Liver (tissue), 9 donors: ENCODE measurements around the gene LITAFD. TPM values are rescaled to one million over a fixed set of nuclear protein-coding genes. Genes with fewer than 3 reads are reported as not detected.

Source experiments
- DNase-seq: peaks from one replicate; pipeline ENCODE4 v3.0.0-alpha.2; 2017; ENCODE audit warnings: low spot score
- H3K27ac ChIP-seq, 2 donors: one replicate each; pipeline ENCODE4 v1.7.0; 2013; ENCODE audit warnings: inconsistent platforms in 2 of 2, low read length in 2 of 2, control low read depth in 1 of 2, low read depth in 1 of 2, mild to moderate bottlenecking in 1 of 2
- H3K27me3 ChIP-seq, 4 donors: one replicate each; pipeline versions ENCODE4 v1.6.1 to v1.7.0; 2013; ENCODE audit warnings: low read length in 3 of 4, inconsistent platforms in 1 of 4, mild to moderate bottlenecking in 1 of 4, moderate library complexity in 1 of 4; ENCODE audit not compliant: control insufficient read depth in 4 of 4, insufficient read depth in 4 of 4
- H3K36me3 ChIP-seq, 4 donors: one replicate each; pipeline versions ENCODE4 v1.6.1 to v1.7.0; 2013; ENCODE audit warnings: low read length in 3 of 4, mild to moderate bottlenecking in 3 of 4, low read depth in 1 of 4, moderate library complexity in 1 of 4; ENCODE audit not compliant: control insufficient read depth in 4 of 4, insufficient read depth in 3 of 4
- H3K4me1 ChIP-seq, 4 donors: one replicate each; pipeline versions ENCODE4 v1.6.1 to v1.7.0; 2013; ENCODE audit warnings: low read length in 3 of 4, mild to moderate bottlenecking in 3 of 4, moderate library complexity in 1 of 4; ENCODE audit not compliant: control insufficient read depth in 4 of 4, insufficient read depth in 4 of 4
- H3K4me3 ChIP-seq, 3 donors: one replicate each; pipeline versions ENCODE4 v1.6.1 to v1.7.0; 2013; ENCODE audit warnings: low read length in 3 of 3, control low read depth in 1 of 3, low read depth in 1 of 3, mild to moderate bottlenecking in 1 of 3
- H3K9ac ChIP-seq, 2 donors: one replicate each; pipeline ENCODE4 v1.7.0; 2013; ENCODE audit warnings: low read length in 2 of 2, mild to moderate bottlenecking in 2 of 2, moderate library complexity in 2 of 2, control low read depth in 1 of 2, low read depth in 1 of 2
- H3K9me3 ChIP-seq, 4 donors: one replicate each; pipeline versions ENCODE4 v1.6.1 to v1.7.0; 2013; ENCODE audit warnings: low read length in 3 of 4; ENCODE audit not compliant: control insufficient read depth in 4 of 4
- EGR1 ChIP-seq, 2 donors: IDR thresholded peaks; 2 replicates each; pipeline ENCODE4 v1.6.1; 2016 to 2018; ENCODE audit warnings: antibody characterized with exemption in 2 of 2, low read depth in 2 of 2
- FOXA1 ChIP-seq: IDR thresholded peaks from 2 replicates; pipeline ENCODE4 v1.6.1; 2016; ENCODE audit warnings: antibody characterized with exemption
- FOXA2 ChIP-seq: IDR thresholded peaks from 2 replicates; pipeline ENCODE4 v1.6.1; 2016; ENCODE audit warnings: antibody characterized with exemption
- GABPA ChIP-seq, 2 donors: IDR thresholded peaks in 1 of 2; conservative IDR thresholded peaks in 1 of 2; 2 replicates each; pipeline ENCODE4 v1.6.1; 2016; ENCODE audit warnings: antibody characterized with exemption in 2 of 2, mild to moderate bottlenecking in 1 of 2, moderate library complexity in 1 of 2
- HNF4A ChIP-seq, 2 donors: conservative IDR thresholded peaks; 2 replicates each; pipeline ENCODE4 v1.6.1; 2016; ENCODE audit warnings: antibody characterized with exemption in 2 of 2, mild to moderate bottlenecking in 2 of 2
- HNF4G ChIP-seq: IDR thresholded peaks from 2 replicates; pipeline ENCODE4 v1.6.1; 2016; ENCODE audit warnings: antibody characterized with exemption
- JUND ChIP-seq, 2 donors: IDR thresholded peaks; 2 replicates each; pipeline ENCODE4 v1.6.1; 2016; ENCODE audit warnings: antibody characterized with exemption in 2 of 2
- NR2F2 ChIP-seq: IDR thresholded peaks from 2 replicates; pipeline ENCODE4 v1.6.1; 2016; ENCODE audit warnings: antibody characterized with exemption
- RAD21 ChIP-seq, 2 donors: IDR thresholded peaks; 2 replicates each; pipeline ENCODE4 v1.6.1; 2016; ENCODE audit warnings: antibody characterized with exemption in 2 of 2, mild to moderate bottlenecking in 2 of 2
- RXRA ChIP-seq, 2 donors: IDR thresholded peaks; 2 replicates each; pipeline ENCODE4 v1.6.1; 2017 to 2018; ENCODE audit warnings: antibody characterized with exemption in 2 of 2, mild to moderate bottlenecking in 1 of 2
- SP1 ChIP-seq: IDR thresholded peaks from 2 replicates; pipeline ENCODE4 v1.6.1; 2018; ENCODE audit warnings: antibody characterized with exemption, mild to moderate bottlenecking
- TAF1 ChIP-seq: conservative IDR thresholded peaks from 2 replicates; pipeline ENCODE4 v1.6.1; 2016; ENCODE audit warnings: antibody characterized with exemption, mild to moderate bottlenecking
- YY1 ChIP-seq: IDR thresholded peaks from 2 replicates; pipeline ENCODE4 v1.6.1; 2016; ENCODE audit warnings: antibody characterized with exemption, mild to moderate bottlenecking
- WGBS: extraction: QIAGEN DNeasy Blood & Tissue Kit; methylation state at CpG from one replicate; pipeline ENCODE4 v1.1.7; 2013; 5-methylcytosine and 5-hydroxymethylcytosine counted together
- polyA plus RNA-seq, 2 donors: library from polyadenylated mRNA; stranded (reverse) in 1 of 2; unstranded in 1 of 2; fragments of 200-250 nt in 1 of 2; fragments of >200 nt in 1 of 2; fragmentation: Nextera tagmentation in 1 of 2; extraction: Ambion mirVana in 1 of 2; gene quantifications; one replicate each; pipeline versions ENCODE4 v1.2.1 to v1.2.3, GENCODE V29; 2013 to 2015
- total RNA-seq, 2 donors: library from RNA; depleted of rRNA; stranded (reverse); fragments of >200 nt; gene quantifications; one replicate each; pipeline ENCODE4 v1.2.3, GENCODE V29; 2014
- TF ChIP-seq, protein P1 (sequence below): fragments of 150-350 bp; IDR thresholded peaks from 2 replicates; pipeline ENCODE4 v1.5.1; 2017; ENCODE audit warnings: improper control_type of control experiment, low read depth, low read length; ENCODE audit not compliant: missing input control
- TF ChIP-seq, protein P2 (sequence below): IDR thresholded peaks from 2 replicates; pipeline ENCODE4 v1.6.1; 2016; ENCODE audit warnings: antibody characterized with exemption
- TF ChIP-seq, protein P3 (sequence below): IDR thresholded peaks from 2 replicates; pipeline ENCODE4 v1.6.1; 2016; ENCODE audit warnings: antibody characterized with exemption
- TF ChIP-seq, protein P4 (sequence below): IDR thresholded peaks from 2 replicates; pipeline ENCODE4 v1.6.1; 2016; ENCODE audit warnings: antibody characterized with exemption
- TF ChIP-seq, protein P5 (sequence below): IDR thresholded peaks from 2 replicates; pipeline ENCODE4 v1.6.1; 2016; ENCODE audit warnings: antibody characterized with exemption, mild to moderate bottlenecking
- donor health status: healthy.
- donor health status: healthy.
- donor health status: healthy.
- donor health status: healthy.
- donor health status: healthy.

The LITAFD gene
- total and polyA plus RNA-seq, 4 donors: not detected

DNA sequence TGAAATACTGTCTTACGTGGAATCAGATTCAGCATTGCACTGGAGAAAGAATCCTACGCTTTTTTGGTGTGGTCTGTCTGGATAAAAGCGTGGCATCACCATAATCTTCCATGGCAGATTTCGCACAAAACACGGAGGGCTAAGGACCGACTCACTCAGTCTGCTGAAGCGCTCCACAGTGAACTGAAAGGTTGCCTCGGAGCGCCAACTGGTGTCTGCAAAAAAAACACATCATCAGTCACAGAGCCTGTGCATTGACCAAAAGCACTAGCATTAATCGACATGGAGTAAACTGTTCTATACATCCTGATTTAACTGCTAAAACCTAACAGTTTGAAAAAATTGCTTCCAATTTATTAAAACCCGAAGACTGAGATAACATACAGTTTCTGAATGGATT lies 41.0 kb downstream of the LITAFD start:
- H3K9me3 ChIP-seq: no peaks in the 10 kb centered on the region
- DNase-seq: no peak
- H3K27me3 ChIP-seq: no peaks in the 10 kb centered on the region
- peaks cover 2 to 44% (median 36%) of the 10 kb centered on the region in 4 donors for H3K36me3 ChIP-seq
- TF ChIP-seq HNF4A (conservative IDR thresholded peaks at IDR 0.05) (no peak), TAF1 (no peak), EGR1 (IDR thresholded peaks at IDR 0.05; ENCODE audit: low read depth in 2 of 2) (no peak)
- TF ChIP-seq, protein P1, sequence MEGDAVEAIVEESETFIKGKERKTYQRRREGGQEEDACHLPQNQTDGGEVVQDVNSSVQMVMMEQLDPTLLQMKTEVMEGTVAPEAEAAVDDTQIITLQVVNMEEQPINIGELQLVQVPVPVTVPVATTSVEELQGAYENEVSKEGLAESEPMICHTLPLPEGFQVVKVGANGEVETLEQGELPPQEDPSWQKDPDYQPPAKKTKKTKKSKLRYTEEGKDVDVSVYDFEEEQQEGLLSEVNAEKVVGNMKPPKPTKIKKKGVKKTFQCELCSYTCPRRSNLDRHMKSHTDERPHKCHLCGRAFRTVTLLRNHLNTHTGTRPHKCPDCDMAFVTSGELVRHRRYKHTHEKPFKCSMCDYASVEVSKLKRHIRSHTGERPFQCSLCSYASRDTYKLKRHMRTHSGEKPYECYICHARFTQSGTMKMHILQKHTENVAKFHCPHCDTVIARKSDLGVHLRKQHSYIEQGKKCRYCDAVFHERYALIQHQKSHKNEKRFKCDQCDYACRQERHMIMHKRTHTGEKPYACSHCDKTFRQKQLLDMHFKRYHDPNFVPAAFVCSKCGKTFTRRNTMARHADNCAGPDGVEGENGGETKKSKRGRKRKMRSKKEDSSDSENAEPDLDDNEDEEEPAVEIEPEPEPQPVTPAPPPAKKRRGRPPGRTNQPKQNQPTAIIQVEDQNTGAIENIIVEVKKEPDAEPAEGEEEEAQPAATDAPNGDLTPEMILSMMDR: no peak
- TF ChIP-seq, protein P2, sequence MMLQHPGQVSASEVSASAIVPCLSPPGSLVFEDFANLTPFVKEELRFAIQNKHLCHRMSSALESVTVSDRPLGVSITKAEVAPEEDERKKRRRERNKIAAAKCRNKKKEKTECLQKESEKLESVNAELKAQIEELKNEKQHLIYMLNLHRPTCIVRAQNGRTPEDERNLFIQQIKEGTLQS: no peak
- 88% methylated on average over 11 of the region's 11 CpGs for WGBS
- H3K4me1 ChIP-seq: peaks cover 0 to 16% (median 12%) of the 10 kb centered on the region in 4 donors
- no peak overlapping the region for H3K27ac ChIP-seq
- no peak overlapping the region for H3K4me3 ChIP-seq
- H3K9ac ChIP-seq: no peak overlapping the region

DNA sequence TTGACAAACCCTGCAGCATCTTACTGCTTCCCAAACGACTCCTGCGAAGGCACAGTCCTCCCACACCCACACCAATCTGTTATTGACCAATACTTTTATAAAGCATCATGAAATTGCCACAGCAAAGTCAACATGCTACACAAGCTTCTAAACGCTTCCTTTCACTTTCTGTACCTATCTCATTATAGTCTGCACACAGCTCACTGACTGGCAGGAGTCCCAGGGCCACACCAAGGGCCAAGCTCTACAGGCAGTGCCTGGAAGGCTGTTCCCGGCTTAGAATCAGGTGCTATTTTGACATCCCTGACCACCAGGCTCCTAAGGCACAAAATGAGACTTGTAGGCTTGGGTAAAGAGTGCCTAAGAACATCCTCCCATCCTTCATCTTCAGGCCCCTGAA lies 42.1 kb downstream of the LITAFD start:
- Histone ChIP-seq H3K9me3 (no peaks in the 10 kb centered on the region), H3K9ac (no peak overlapping the region), H3K27ac (peak overlapping the region; percentile 15 to 59), H3K4me3 (no peak overlapping the region), H3K4me1 (peaks cover 0 to 17% (median 13%) of the 10 kb centered on the region in 4 donors), H3K36me3 (peaks cover 2 to 44% (median 32%) of the 10 kb centered on the region in 4 donors), H3K27me3 (no peaks in the 10 kb centered on the region)
- 17% methylated on average over 4 of the region's 4 CpGs for WGBS
- DNase-seq: no peak
- TF ChIP-seq JUND (IDR thresholded peaks at IDR 0.05) (peak in 1 of 2 donors; percentile 70), SP1 (peak; percentile 77), YY1 (no peak), RXRA (IDR thresholded peaks at IDR 0.05) (peak; percentile 59 to 77), EGR1 (IDR thresholded peaks at IDR 0.05; ENCODE audit: low read depth in 2 of 2) (peak; percentile 39 to 50), NR2F2 (no peak), HNF4G (peak; percentile 44), RAD21 (IDR thresholded peaks at IDR 0.05) (peak; percentile 55 to 61), GABPA (IDR thresholded peaks at IDR 0.05 in 1 of 2, conservative IDR thresholded peaks at IDR 0.05 in 1 of 2) (no peak), TAF1 (no peak), HNF4A (conservative IDR thresholded peaks at IDR 0.05) (peak; percentile 62 to 72), FOXA1 (peak; percentile 97), FOXA2 (peak; percentile 99)
- TF ChIP-seq, protein P1: no peak
- TF ChIP-seq, protein P2: no peak
- TF ChIP-seq, protein P3, sequence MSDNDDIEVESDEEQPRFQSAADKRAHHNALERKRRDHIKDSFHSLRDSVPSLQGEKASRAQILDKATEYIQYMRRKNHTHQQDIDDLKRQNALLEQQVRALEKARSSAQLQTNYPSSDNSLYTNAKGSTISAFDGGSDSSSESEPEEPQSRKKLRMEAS: peak; percentile 76
- TF ChIP-seq, protein P4, sequence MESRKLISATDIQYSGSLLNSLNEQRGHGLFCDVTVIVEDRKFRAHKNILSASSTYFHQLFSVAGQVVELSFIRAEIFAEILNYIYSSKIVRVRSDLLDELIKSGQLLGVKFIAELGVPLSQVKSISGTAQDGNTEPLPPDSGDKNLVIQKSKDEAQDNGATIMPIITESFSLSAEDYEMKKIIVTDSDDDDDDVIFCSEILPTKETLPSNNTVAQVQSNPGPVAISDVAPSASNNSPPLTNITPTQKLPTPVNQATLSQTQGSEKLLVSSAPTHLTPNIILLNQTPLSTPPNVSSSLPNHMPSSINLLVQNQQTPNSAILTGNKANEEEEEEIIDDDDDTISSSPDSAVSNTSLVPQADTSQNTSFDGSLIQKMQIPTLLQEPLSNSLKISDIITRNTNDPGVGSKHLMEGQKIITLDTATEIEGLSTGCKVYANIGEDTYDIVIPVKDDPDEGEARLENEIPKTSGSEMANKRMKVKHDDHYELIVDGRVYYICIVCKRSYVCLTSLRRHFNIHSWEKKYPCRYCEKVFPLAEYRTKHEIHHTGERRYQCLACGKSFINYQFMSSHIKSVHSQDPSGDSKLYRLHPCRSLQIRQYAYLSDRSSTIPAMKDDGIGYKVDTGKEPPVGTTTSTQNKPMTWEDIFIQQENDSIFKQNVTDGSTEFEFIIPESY: peak; percentile 68
- TF ChIP-seq, protein P5, sequence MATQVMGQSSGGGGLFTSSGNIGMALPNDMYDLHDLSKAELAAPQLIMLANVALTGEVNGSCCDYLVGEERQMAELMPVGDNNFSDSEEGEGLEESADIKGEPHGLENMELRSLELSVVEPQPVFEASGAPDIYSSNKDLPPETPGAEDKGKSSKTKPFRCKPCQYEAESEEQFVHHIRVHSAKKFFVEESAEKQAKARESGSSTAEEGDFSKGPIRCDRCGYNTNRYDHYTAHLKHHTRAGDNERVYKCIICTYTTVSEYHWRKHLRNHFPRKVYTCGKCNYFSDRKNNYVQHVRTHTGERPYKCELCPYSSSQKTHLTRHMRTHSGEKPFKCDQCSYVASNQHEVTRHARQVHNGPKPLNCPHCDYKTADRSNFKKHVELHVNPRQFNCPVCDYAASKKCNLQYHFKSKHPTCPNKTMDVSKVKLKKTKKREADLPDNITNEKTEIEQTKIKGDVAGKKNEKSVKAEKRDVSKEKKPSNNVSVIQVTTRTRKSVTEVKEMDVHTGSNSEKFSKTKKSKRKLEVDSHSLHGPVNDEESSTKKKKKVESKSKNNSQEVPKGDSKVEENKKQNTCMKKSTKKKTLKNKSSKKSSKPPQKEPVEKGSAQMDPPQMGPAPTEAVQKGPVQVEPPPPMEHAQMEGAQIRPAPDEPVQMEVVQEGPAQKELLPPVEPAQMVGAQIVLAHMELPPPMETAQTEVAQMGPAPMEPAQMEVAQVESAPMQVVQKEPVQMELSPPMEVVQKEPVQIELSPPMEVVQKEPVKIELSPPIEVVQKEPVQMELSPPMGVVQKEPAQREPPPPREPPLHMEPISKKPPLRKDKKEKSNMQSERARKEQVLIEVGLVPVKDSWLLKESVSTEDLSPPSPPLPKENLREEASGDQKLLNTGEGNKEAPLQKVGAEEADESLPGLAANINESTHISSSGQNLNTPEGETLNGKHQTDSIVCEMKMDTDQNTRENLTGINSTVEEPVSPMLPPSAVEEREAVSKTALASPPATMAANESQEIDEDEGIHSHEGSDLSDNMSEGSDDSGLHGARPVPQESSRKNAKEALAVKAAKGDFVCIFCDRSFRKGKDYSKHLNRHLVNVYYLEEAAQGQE: peak; percentile 82
